A549 (cell line): ENCODE measurements around the gene PALLD. TPM values are rescaled to one million over a fixed set of nuclear protein-coding genes. Genes with fewer than 3 reads are reported as not detected.

Experiments
- ATAC-seq, 2 experiments: fragments of 200-7000 bp in 1 of 2; fragments of >200 bp in 1 of 2; cut with Nextera tagmentation in 1 of 2; cut with Tn5 transposase in 1 of 2; 3 replicates each; pipeline versions ENCODE4 v1.8.0 to v1.9.1; 2018 to 2020; ENCODE audit warnings: mild to moderate bottlenecking in 1 of 2, moderate library complexity in 1 of 2
- CTCF ChIA-PET: fragments of 300-600 bp; sonication (Branson Sonifier 250); formaldehyde crosslinking; extraction: SDS; loops from one replicate; lab custom pipeline; 2021; ENCODE audit warnings: antibody characterized with exemption, inconsistent platforms; lab: Yijun Ruan, JAX
- POLR2A ChIA-PET: fragments of 350-600 bp; formaldehyde crosslinking; extraction: SDS; loops from one replicate; lab custom pipeline; 2021; ENCODE audit warnings: antibody characterized with exemption, inconsistent platforms; lab: Yijun Ruan, JAX
- DNase-seq, 2 experiments: peaks; one replicate each; pipeline versions ENCODE4 v3.0.0 to v3.0.0-alpha.2; 2011 to 2016; ENCODE audit warnings: low read depth in 1 of 2, low spot score in 1 of 2
- FAIRE-seq: peaks from 2 replicates; lab custom pipeline; 2011; peaks lifted over from hg19 to GRCh38; lab: Jason Lieb, UNC
- H3K27ac ChIP-seq, 2 experiments: fragments of >200 bp; sonication (Bioruptor Twin); formaldehyde crosslinking; 3 replicates each; pipeline ENCODE4 v1.5.1; 2016 to 2017
- H3K4me1 ChIP-seq: fragments of >200 bp; sonication (Bioruptor Twin); formaldehyde crosslinking; 3 replicates; pipeline ENCODE4 v1.6.1; 2016
- H3K4me2 ChIP-seq: fragments of >200 bp; sonication (Bioruptor Twin); formaldehyde crosslinking; 3 replicates; pipeline ENCODE4 v1.6.1; 2016
- H3K4me3 ChIP-seq: fragments of >200 bp; sonication (Bioruptor Twin); formaldehyde crosslinking; 3 replicates; pipeline ENCODE4 v1.5.1; 2016
- H3K9me3 ChIP-seq: fragments of >200 bp; sonication (Bioruptor Twin); formaldehyde crosslinking; 3 replicates; pipeline ENCODE4 v1.6.1; 2016
- CBX8 ChIP-seq: fragments of 200-600 bp; sonication (generic); IDR thresholded peaks from 2 replicates; pipeline ENCODE4 v1.6.1; 2016
- CEBPB ChIP-seq, 2 experiments: fragments of >200 bp in 1 of 2; sonication (Bioruptor Twin) in 1 of 2; formaldehyde crosslinking in 1 of 2; IDR thresholded peaks; 2 replicates each; pipeline ENCODE4 v1.6.1; 2012 to 2016
- EP300 ChIP-seq, 2 experiments: fragments of >200 bp; sonication (Bioruptor Twin); formaldehyde crosslinking; IDR thresholded peaks; 2 replicates in 1 of 2; 3 replicates in 1 of 2; pipeline ENCODE4 v1.6.1; 2016 to 2017
- FOSB ChIP-seq: fragments of 250-450 bp; sonication (Bioruptor Pico); IDR thresholded peaks from 2 replicates; pipeline ENCODE4 v1.5.0; 2020; ENCODE audit warnings: mild to moderate bottlenecking, moderate library complexity
- FOSL2 ChIP-seq, 2 experiments: fragments of 450-650 bp in 1 of 2; fragments of >200 bp in 1 of 2; sonication (Bioruptor Twin) in 1 of 2; formaldehyde crosslinking; IDR thresholded peaks; 2 replicates each; pipeline versions ENCODE4 v1.5.0 to v1.6.1; 2016 to 2020; ENCODE audit warnings: mild to moderate bottlenecking in 1 of 2, moderate library complexity in 1 of 2
- FOXS1 ChIP-seq: fragments of 250-450 bp; sonication (Bioruptor Pico); IDR thresholded peaks from 2 replicates; pipeline ENCODE4 v1.5.0; 2020; ENCODE audit warnings: mild to moderate bottlenecking, moderate library complexity
- GATA3 ChIP-seq: IDR thresholded peaks from 2 replicates; pipeline ENCODE4 v1.6.1; 2012; ENCODE audit warnings: borderline replicate concordance
- HDAC2 ChIP-seq: fragments of 200-600 bp; sonication (generic); IDR thresholded peaks from 2 replicates; pipeline ENCODE4 v1.6.1; 2016
- HEYL ChIP-seq: fragments of 250-450 bp; sonication (Bioruptor Pico); IDR thresholded peaks from 2 replicates; pipeline ENCODE4 v1.8.0; 2021; ENCODE audit warnings: mild to moderate bottlenecking, moderate library complexity
- HOXB5 ChIP-seq: fragments of 250-450 bp; sonication (Bioruptor Pico); IDR thresholded peaks from 2 replicates; pipeline ENCODE4 v1.5.0; 2020; ENCODE audit warnings: mild to moderate bottlenecking, moderate library complexity
- JUNB ChIP-seq: fragments of >200 bp; sonication (Bioruptor Twin); formaldehyde crosslinking; IDR thresholded peaks from 2 replicates; pipeline ENCODE4 v1.6.1; 2016
- KDM1A ChIP-seq: fragments of 200-600 bp; sonication (generic); IDR thresholded peaks from 2 replicates; pipeline ENCODE4 v1.6.1; 2016; ENCODE audit warnings: low read depth, mild to moderate bottlenecking
- MAZ ChIP-seq: fragments of 150-350 bp; IDR thresholded peaks from 2 replicates; pipeline ENCODE4 v1.6.1; 2014; ENCODE audit warnings: antibody characterized with exemption, low read depth, low read length, borderline replicate concordance
- NFE2L2 ChIP-seq: fragments of 150-350 bp; conservative IDR thresholded peaks from 2 replicates; pipeline ENCODE4 v1.6.1; 2014; ENCODE audit warnings: low read length
- NPAS2 ChIP-seq: fragments of 250-450 bp; sonication (Bioruptor Pico); IDR thresholded peaks from 2 replicates; pipeline ENCODE4 v1.8.0; 2022; ENCODE audit warnings: mild to moderate bottlenecking, moderate library complexity, borderline replicate concordance
- POLR2A ChIP-seq: IDR thresholded peaks from 2 replicates; pipeline ENCODE4 v1.6.1; 2012; ENCODE audit warnings: mild to moderate bottlenecking, low read length
- RARB ChIP-seq: fragments of 250-450 bp; sonication (Bioruptor Pico); IDR thresholded peaks from 2 replicates; pipeline ENCODE4 v1.8.0; 2021; ENCODE audit warnings: mild to moderate bottlenecking, moderate library complexity
- RCOR1 ChIP-seq: fragments of 150-350 bp; IDR thresholded peaks from 2 replicates; pipeline ENCODE4 v1.6.1; 2014; ENCODE audit warnings: antibody characterized with exemption, low read length, low read depth
- RFX5 ChIP-seq: fragments of 450-650 bp; IDR thresholded peaks from 2 replicates; pipeline ENCODE4 v1.7.1; 2014; ENCODE audit warnings: antibody characterized with exemption, mild to moderate bottlenecking, moderate library complexity
- RNF2 ChIP-seq: fragments of 200-600 bp; sonication (generic); IDR thresholded peaks from 2 replicates; pipeline ENCODE4 v1.6.1; 2016; ENCODE audit warnings: low read depth, mild to moderate bottlenecking, antibody characterized with exemption, moderate library complexity, borderline replicate concordance
- SMC3 ChIP-seq: fragments of >200 bp; sonication (Bioruptor Twin); formaldehyde crosslinking; IDR thresholded peaks from 3 replicates; pipeline ENCODE4 v1.6.1; 2018; ENCODE audit warnings: inconsistent platforms
- SREBF2 ChIP-seq: fragments of 450-650 bp; IDR thresholded peaks from 2 replicates; pipeline ENCODE4 v1.6.1; 2014; ENCODE audit warnings: mild to moderate bottlenecking, moderate library complexity
- ZC3H11A ChIP-seq: fragments of 450-650 bp; IDR thresholded peaks from 2 replicates; pipeline ENCODE4 v1.6.1; 2014; ENCODE audit warnings: antibody characterized with exemption, mild to moderate bottlenecking
- ZFP36 ChIP-seq: fragments of 450-650 bp; IDR thresholded peaks from 2 replicates; pipeline ENCODE4 v1.6.1; 2014; ENCODE audit warnings: borderline replicate concordance; ENCODE audit not compliant: partially characterized antibody
- ZNF302 ChIP-seq: fragments of 250-450 bp; sonication (Bioruptor Pico); IDR thresholded peaks from 2 replicates; pipeline ENCODE4 v1.9.0; 2021; ENCODE audit warnings: inconsistent platforms, mild to moderate bottlenecking, moderate library complexity
- WGBS: methylation state at CpG from one replicate; pipeline ENCODE4 v1.1.6; 2017; ENCODE audit errors: missing lambda C conversion rate; 5-methylcytosine and 5-hydroxymethylcytosine counted together
- polyA plus RNA-seq, 4 experiments: library from polyadenylated mRNA; depleted of rRNA in 3 of 4; stranded (reverse); fragments of >200 nt; fragmentation: RNase III in 1 of 4; extraction: RNeasy Plus Mini Kit Qiagen cat#74134 plus additional on column Dnase treatment in 1 of 4; gene quantifications; 2 replicates in 3 of 4; 3 replicates in 1 of 4; pipeline ENCODE4 v1.2.3, GENCODE V29; 2011 to 2017
- TF ChIP-seq, protein P1 (sequence below): IDR thresholded peaks from 2 replicates; pipeline ENCODE4 v1.6.1; 2012
- TF ChIP-seq, protein P2 (sequence below): fragments of >200 bp; sonication (Bioruptor Twin); formaldehyde crosslinking; IDR thresholded peaks from 3 replicates; pipeline ENCODE4 v1.5.1; 2016
- TF ChIP-seq, protein P3 (sequence below): fragments of 250-450 bp; sonication (Bioruptor Pico); IDR thresholded peaks from 2 replicates; pipeline ENCODE4 v1.5.0; 2021; ENCODE audit warnings: mild to moderate bottlenecking, moderate library complexity, borderline replicate concordance
- TF ChIP-seq, protein P4 (sequence below): fragments of >200 bp; sonication (Bioruptor Twin); formaldehyde crosslinking; IDR thresholded peaks from 2 replicates; pipeline ENCODE4 v1.6.1; 2016
- TF ChIP-seq, protein P5 (sequence below): IDR thresholded peaks from 2 replicates; pipeline ENCODE4 v1.6.1; 2012

The PALLD gene
- polyA plus RNA-seq, 2 of the 4 experiments (the other 2 are of a cell fraction), result 88.8 to 113 TPM

DNA sequence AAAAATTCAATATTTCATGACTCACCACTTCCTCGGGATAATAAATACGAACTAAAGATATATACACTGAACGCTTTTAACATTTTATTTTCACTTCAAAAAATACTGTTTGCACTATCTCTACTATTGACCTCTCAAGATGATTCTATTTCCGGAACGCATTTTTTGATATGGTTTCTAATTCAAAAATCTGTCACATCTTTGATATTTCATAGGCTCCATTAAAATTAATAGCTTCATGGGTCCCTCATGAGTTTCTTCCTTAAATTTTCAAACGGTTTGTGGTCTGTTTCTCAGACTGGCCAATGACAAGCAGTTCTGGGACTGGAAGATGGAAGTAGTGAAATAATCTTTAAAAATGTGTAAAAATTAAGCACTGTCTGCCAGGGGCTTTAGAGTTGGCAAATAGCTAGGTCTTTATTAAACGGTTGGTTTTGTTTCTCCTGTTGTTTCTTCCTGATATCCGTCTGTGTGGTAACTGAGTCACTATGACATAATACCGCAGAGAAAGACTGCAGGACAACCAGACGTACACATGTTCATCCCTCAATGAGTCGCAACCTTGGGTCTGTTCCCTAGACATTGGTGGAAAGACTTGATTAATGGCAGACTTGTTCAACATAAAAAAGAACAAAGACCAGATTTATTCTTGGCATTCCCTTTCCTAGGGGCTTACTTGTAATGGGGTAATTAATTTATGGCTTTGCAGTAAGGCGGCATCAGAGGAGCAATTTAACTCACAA is 133.8 kb downstream of the PALLD start:
- DNase-seq (peak; percentile 45 to 57), FAIRE-seq (no peak), ATAC-seq (peak; percentile 58 to 63; a peak in 5 of 6 replicates)
- WGBS, result 31% methylated on average over 12 of the region's 12 CpGs
- Histone ChIP-seq H3K9me3 (no peaks in the 10 kb centered on the region), H3K4me3 (peak overlapping the region; percentile 58), H3K4me1 (peaks cover 30% of the 10 kb centered on the region), H3K27ac (peak overlapping the region; percentile 84 to 96), H3K4me2 (peak overlapping the region; percentile 88)
- peak in 1 of 2 experiments; percentile 13; a peak in 1 of 4 replicates for TF ChIP-seq CEBPB (IDR thresholded peaks at IDR 0.05)
- TF ChIP-seq KDM1A, result no peak
- TF ChIP-seq MAZ, result no peak
- no peak for TF ChIP-seq NPAS2 (CRISPR knock-in tag)
- peak; percentile 46; the same call in 1 of the 2 replicates for TF ChIP-seq GATA3
- ChIA-PET CTCF (interaction anchor here (0.6 to 9.8 kb wide), 11 partner anchors 9 to 185 kb away, joined by 3 to 88 read pairs (median 4); no protein-coding TSS in a partner anchor), POLR2A (interaction anchor here (1.5 to 2.5 kb wide), 4 partner anchors 16 to 186 kb away, joined by 3 to 6 read pairs (median 4); no protein-coding TSS in a partner anchor)

DNA sequence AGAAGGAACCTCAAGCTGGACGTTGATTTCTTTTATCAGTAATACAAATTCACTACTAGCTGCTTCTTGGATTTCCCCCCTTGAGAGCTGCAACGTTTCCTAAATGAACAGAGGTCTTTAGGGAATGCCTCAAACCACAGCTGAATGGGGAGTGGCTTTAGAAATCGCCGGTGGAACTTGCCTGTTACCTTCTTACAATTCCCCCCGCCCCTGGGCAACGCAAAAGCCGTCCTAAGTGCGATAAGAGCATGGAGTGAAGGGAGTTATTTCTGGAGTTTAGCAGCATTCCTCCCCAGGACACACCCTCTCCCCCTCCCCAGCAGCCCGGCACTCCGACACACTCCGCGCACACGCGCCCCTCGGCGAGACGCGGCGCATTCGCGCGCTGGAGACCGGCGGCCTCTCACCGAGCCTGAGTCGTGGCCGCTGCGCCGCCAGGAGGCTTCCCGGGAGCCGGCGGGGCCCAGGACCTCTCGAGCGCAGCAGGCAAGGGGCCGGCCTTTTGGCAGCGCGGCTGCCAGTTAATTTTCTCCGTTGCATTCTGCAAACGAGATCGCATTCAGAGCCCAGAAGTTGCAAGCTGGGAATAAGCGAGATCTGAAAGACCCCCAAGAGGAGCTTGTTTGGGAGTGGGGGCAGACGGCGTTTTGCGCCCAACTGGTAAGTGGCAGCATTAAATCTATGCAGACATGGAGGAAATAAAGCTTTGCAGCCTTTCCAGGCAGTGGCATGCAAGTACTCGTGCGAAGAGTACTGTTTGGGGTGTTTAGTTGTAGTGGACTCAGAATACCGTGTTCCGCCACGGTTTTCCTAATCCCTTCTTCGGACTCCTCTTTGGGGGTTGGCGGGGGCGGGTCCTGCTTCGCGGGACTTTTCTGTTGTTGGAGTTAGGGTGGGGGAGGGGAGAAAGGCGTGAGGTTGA is 134.7 kb downstream of the PALLD start:
- ChIA-PET POLR2A (interaction anchor here (0.9 to 2.5 kb wide), 6 partner anchors 16 to 192 kb away, joined by 3 to 6 read pairs (median 3); no protein-coding TSS in a partner anchor), CTCF (interaction anchor here (0.6 to 9.8 kb wide), 13 partner anchors 10 to 184 kb away, joined by 3 to 88 read pairs (median 4); no protein-coding TSS in a partner anchor)
- Histone ChIP-seq H3K4me2 (peak overlapping the region; percentile 88), H3K9me3 (no peaks in the 10 kb centered on the region), H3K27ac (peak overlapping the region; percentile 84 to 96), H3K4me3 (peak overlapping the region; percentile 58), H3K4me1 (peaks cover 39% of the 10 kb centered on the region)
- 0% methylated on average over 23 of the region's 55 CpGs for WGBS
- FAIRE-seq, result no peak
- ATAC-seq, result peak; percentile 93 to 95
- peak; percentile 62 to 73 for DNase-seq
- TF ChIP-seq FOXS1, result no peak
- TF ChIP-seq, protein P1, sequence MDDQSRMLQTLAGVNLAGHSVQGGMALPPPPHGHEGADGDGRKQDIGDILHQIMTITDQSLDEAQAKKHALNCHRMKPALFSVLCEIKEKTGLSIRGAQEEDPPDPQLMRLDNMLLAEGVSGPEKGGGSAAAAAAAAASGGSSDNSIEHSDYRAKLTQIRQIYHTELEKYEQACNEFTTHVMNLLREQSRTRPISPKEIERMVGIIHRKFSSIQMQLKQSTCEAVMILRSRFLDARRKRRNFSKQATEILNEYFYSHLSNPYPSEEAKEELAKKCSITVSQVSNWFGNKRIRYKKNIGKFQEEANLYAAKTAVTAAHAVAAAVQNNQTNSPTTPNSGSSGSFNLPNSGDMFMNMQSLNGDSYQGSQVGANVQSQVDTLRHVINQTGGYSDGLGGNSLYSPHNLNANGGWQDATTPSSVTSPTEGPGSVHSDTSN, result no peak
- no peak for TF ChIP-seq ZC3H11A
- no peak for TF ChIP-seq FOSL2 (IDR thresholded peaks at IDR 0.05)
- TF ChIP-seq FOSL2 (CRISPR knock-in tag; IDR thresholded peaks at IDR 0.05), result no peak
- TF ChIP-seq GATA3, result no peak
- TF ChIP-seq EP300 (IDR thresholded peaks at IDR 0.05), result no peak
- no peak for TF ChIP-seq CBX8
- no peak for TF ChIP-seq HOXB5
- TF ChIP-seq, protein P2, sequence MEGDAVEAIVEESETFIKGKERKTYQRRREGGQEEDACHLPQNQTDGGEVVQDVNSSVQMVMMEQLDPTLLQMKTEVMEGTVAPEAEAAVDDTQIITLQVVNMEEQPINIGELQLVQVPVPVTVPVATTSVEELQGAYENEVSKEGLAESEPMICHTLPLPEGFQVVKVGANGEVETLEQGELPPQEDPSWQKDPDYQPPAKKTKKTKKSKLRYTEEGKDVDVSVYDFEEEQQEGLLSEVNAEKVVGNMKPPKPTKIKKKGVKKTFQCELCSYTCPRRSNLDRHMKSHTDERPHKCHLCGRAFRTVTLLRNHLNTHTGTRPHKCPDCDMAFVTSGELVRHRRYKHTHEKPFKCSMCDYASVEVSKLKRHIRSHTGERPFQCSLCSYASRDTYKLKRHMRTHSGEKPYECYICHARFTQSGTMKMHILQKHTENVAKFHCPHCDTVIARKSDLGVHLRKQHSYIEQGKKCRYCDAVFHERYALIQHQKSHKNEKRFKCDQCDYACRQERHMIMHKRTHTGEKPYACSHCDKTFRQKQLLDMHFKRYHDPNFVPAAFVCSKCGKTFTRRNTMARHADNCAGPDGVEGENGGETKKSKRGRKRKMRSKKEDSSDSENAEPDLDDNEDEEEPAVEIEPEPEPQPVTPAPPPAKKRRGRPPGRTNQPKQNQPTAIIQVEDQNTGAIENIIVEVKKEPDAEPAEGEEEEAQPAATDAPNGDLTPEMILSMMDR, result peak; percentile 27
- TF ChIP-seq RCOR1, result no peak
- TF ChIP-seq HEYL, result no peak
- TF ChIP-seq RARB (CRISPR knock-in tag), result no peak
- TF ChIP-seq RNF2, result no peak
- TF ChIP-seq KDM1A, result no peak
- no peak for TF ChIP-seq NPAS2 (CRISPR knock-in tag)
- TF ChIP-seq NFE2L2, result no peak
- TF ChIP-seq ZNF302 (CRISPR knock-in tag), result no peak
- TF ChIP-seq, protein P3, sequence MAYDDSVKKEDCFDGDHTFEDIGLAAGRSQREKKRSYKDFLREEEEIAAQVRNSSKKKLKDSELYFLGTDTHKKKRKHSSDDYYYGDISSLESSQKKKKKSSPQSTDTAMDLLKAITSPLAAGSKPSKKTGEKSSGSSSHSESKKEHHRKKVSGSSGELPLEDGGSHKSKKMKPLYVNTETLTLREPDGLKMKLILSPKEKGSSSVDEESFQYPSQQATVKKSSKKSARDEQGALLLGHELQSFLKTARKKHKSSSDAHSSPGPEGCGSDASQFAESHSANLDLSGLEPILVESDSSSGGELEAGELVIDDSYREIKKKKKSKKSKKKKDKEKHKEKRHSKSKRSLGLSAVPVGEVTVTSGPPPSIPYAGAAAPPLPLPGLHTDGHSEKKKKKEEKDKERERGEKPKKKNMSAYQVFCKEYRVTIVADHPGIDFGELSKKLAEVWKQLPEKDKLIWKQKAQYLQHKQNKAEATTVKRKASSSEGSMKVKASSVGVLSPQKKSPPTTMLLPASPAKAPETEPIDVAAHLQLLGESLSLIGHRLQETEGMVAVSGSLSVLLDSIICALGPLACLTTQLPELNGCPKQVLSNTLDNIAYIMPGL (CRISPR knock-in tag), result no peak
- TF ChIP-seq, protein P4, sequence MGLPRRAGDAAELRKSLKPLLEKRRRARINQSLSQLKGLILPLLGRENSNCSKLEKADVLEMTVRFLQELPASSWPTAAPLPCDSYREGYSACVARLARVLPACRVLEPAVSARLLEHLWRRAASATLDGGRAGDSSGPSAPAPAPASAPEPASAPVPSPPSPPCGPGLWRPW, result no peak
- TF ChIP-seq SMC3, result peak; percentile 58
- TF ChIP-seq JUNB, result no peak
- no peak for TF ChIP-seq ZFP36
- TF ChIP-seq SREBF2, result no peak
- no peak for TF ChIP-seq RFX5
- TF ChIP-seq POLR2A, result 0 out of 2 replicates have a peak, but pooled peaks have one; percentile 24
- TF ChIP-seq HDAC2, result 0 out of 2 replicates have a peak, but pooled peaks have one; percentile 34
- TF ChIP-seq FOSB (CRISPR knock-in tag), result no peak
- TF ChIP-seq, protein P5, sequence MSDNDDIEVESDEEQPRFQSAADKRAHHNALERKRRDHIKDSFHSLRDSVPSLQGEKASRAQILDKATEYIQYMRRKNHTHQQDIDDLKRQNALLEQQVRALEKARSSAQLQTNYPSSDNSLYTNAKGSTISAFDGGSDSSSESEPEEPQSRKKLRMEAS, result peak; percentile 46; the same call in 1 of the 2 replicates
